Neural cell (in vitro differentiated cells): ENCODE data around the gene SMIM36. TPM values are rescaled to one million over a fixed set of nuclear protein-coding genes. Genes with fewer than 3 reads are reported as not detected.
"Not testable (repeated sequence)": the region's sequence is repeated elsewhere in the genome, so short reads cannot be mapped to it uniquely, and the experiment has no call there.

Source experiments
- H2AFZ ChIP-seq: fragments of 200-600, 300-800 bp; sonication (generic), shearing (Covaris generic); 2 replicates; pipeline ENCODE4 v1.6.0; 2014; ENCODE audit warnings: low read depth, mild to moderate bottlenecking, antibody characterized with exemption, low read length, moderate library complexity
- H3F3A ChIP-seq: fragments of 200-600 bp; shearing (Covaris generic); 2 replicates; pipeline ENCODE4 v1.6.1; 2016; ENCODE audit warnings: mild to moderate bottlenecking, moderate library complexity, mixed read lengths, antibody characterized with exemption, low read length; ENCODE audit not compliant: insufficient read depth, poor library complexity, severe bottlenecking
- H3K27ac ChIP-seq: fragments of 200-600, 300-800 bp; sonication (generic), shearing (Covaris generic); 2 replicates; pipeline ENCODE4 v1.5.1; 2014; ENCODE audit warnings: mild to moderate bottlenecking, low read length, moderate library complexity
- H3K27me3 ChIP-seq: fragments of 300-800, 200-600 bp; sonication (generic), shearing (Covaris generic); 2 replicates; pipeline ENCODE4 v1.6.0; 2014; ENCODE audit warnings: mild to moderate bottlenecking, low read depth, low read length, moderate library complexity; ENCODE audit not compliant: insufficient read depth
- H3K36me3 ChIP-seq: fragments of 300-800, 200-600 bp; sonication (generic), shearing (Covaris generic); 2 replicates; pipeline ENCODE4 v1.5.1; 2014; ENCODE audit warnings: mild to moderate bottlenecking, antibody characterized with exemption, low read length, moderate library complexity; ENCODE audit not compliant: insufficient read depth
- H3K4me2 ChIP-seq: fragments of 300-800, 200-600 bp; sonication (generic), shearing (Covaris generic); 2 replicates; pipeline ENCODE4 v1.6.0; 2014; ENCODE audit warnings: mild to moderate bottlenecking, low read length
- H3K4me3 ChIP-seq: fragments of 300-800, 200-600 bp; sonication (generic), shearing (Covaris generic); 2 replicates; pipeline ENCODE4 v1.5.1; 2014; ENCODE audit warnings: mild to moderate bottlenecking, low read length, moderate library complexity
- H3K79me2 ChIP-seq: fragments of 200-600 bp; shearing (Covaris generic); replicated peaks from 2 replicates; pipeline ENCODE4 v1.6.0; 2014; ENCODE audit warnings: mild to moderate bottlenecking, low read length, moderate library complexity; ENCODE audit not compliant: insufficient read depth
- H3K9ac ChIP-seq: fragments of 300-800, 200-600 bp; sonication (generic), shearing (Covaris generic); 2 replicates; pipeline ENCODE4 v1.6.1; 2016; ENCODE audit warnings: mild to moderate bottlenecking, low read length, mixed read lengths
- H3K9me2 ChIP-seq: fragments of 200-600 bp; shearing (Covaris generic); 2 replicates; pipeline ENCODE4 v1.6.1; 2016; ENCODE audit warnings: mild to moderate bottlenecking, low read length, mixed read lengths; ENCODE audit not compliant: insufficient read depth
- H3K9me3 ChIP-seq: fragments of 200-600, 300-800 bp; sonication (generic), shearing (Covaris generic); 2 replicates; pipeline ENCODE4 v1.6.1; 2016; ENCODE audit warnings: mild to moderate bottlenecking, mixed run types, low read length, moderate library complexity, mixed read lengths
- H4K20me1 ChIP-seq: fragments of 200-600 bp; shearing (Covaris generic); 2 replicates; pipeline ENCODE4 v1.6.1; 2016; ENCODE audit warnings: mild to moderate bottlenecking, mixed run types; ENCODE audit not compliant: insufficient read depth
- EP300 ChIP-seq: fragments of 450-650 bp; conservative IDR thresholded peaks from 2 replicates; pipeline ENCODE4 v1.6.1; 2014; ENCODE audit warnings: antibody characterized with exemption, mild to moderate bottlenecking, moderate library complexity; ENCODE audit not compliant: poor library complexity, severe bottlenecking
- EZH2 ChIP-seq: fragments of 200-600, 300-800 bp; shearing (Covaris generic), sonication (generic); IDR thresholded peaks from 2 replicates; pipeline ENCODE4 v1.6.1; 2014; ENCODE audit warnings: antibody characterized with exemption, low read length, borderline replicate concordance, mild to moderate bottlenecking; ENCODE audit not compliant: insufficient read depth, poor library complexity, severe bottlenecking
- MXI1 ChIP-seq: fragments of 450-650 bp; conservative IDR thresholded peaks from 2 replicates; pipeline ENCODE4 v1.6.1; 2014; ENCODE audit warnings: antibody characterized with exemption, mild to moderate bottlenecking; ENCODE audit not compliant: poor library complexity, severe bottlenecking
- POLR2AphosphoS5 ChIP-seq: IDR thresholded peaks from 2 replicates; pipeline ENCODE4 v1.6.1; 2012
- RAD21 ChIP-seq: fragments of 450-650 bp; conservative IDR thresholded peaks from 2 replicates; pipeline ENCODE4 v1.6.1; 2014; ENCODE audit warnings: antibody characterized with exemption, mild to moderate bottlenecking, moderate library complexity
- SMC3 ChIP-seq: fragments of 450-650 bp; conservative IDR thresholded peaks from 2 replicates; pipeline ENCODE4 v1.6.1; 2014; ENCODE audit warnings: antibody characterized with exemption, mild to moderate bottlenecking, moderate library complexity; ENCODE audit not compliant: poor library complexity
- TAF1 ChIP-seq: IDR thresholded peaks from 2 replicates; pipeline ENCODE4 v1.6.1; 2012; ENCODE audit warnings: low read depth
- polyA plus RNA-seq: library from polyadenylated mRNA; depleted of rRNA; stranded (reverse); fragments of >200 nt; gene quantifications from 2 replicates; pipeline ENCODE4 v1.2.3, GENCODE V29; 2014
- TF ChIP-seq, protein P1 (sequence below): fragments of 450-650 bp; IDR thresholded peaks from 2 replicates; pipeline ENCODE4 v1.5.1; 2014; ENCODE audit warnings: antibody characterized with exemption, mild to moderate bottlenecking, moderate library complexity; ENCODE audit not compliant: poor library complexity, severe bottlenecking
- TF ChIP-seq, protein P2 (sequence below): IDR thresholded peaks from 2 replicates; pipeline ENCODE4 v1.6.1; 2012; ENCODE audit warnings: borderline replicate concordance

The SMIM36 gene
- polyA plus RNA-seq, 1 donor from 2014 or later = not detected

DNA sequence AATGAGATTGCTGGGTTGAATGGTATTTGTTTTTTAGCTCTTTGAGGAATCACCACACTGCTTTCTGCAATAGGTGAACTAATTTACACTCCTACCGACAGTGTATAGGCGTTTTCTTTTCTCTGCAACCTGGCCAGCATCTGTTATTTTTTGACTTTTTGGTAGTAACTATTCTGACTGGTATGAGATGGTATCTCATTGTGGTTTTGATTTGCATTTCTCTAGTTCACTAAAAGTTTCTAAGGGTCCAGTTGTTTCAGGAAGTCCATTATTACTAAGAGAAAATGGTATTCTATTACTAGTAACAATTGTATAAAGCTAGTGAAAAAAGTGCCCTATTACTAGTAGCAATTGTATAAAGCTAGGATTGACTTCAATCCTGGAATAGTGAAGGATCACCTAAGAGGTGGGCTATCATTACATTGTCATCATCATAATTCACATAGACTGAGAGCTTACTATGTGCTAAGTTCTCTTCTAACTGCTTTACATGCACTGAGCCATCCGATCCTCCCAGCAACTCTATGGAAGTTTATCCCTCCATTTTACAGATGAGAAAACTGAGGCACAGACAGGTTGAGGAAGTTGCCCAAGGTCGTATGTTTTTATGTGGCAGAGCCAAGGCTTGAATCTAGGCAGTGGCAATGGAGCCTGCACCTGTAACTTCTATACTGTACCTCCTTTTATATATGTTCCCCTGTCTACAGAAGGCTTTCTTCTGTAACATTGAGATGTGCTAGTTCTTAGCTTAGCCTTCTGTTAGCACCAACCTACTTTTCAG is 13.4 kb upstream of the SMIM36 start:
- no peak for TF ChIP-seq MXI1
- TF ChIP-seq SMC3 = no peak
- TF ChIP-seq EP300 = no peak
- no peak for TF ChIP-seq RAD21
- TF ChIP-seq TAF1 = no peak
- TF ChIP-seq EZH2 = no peak
- TF ChIP-seq, protein P1, sequence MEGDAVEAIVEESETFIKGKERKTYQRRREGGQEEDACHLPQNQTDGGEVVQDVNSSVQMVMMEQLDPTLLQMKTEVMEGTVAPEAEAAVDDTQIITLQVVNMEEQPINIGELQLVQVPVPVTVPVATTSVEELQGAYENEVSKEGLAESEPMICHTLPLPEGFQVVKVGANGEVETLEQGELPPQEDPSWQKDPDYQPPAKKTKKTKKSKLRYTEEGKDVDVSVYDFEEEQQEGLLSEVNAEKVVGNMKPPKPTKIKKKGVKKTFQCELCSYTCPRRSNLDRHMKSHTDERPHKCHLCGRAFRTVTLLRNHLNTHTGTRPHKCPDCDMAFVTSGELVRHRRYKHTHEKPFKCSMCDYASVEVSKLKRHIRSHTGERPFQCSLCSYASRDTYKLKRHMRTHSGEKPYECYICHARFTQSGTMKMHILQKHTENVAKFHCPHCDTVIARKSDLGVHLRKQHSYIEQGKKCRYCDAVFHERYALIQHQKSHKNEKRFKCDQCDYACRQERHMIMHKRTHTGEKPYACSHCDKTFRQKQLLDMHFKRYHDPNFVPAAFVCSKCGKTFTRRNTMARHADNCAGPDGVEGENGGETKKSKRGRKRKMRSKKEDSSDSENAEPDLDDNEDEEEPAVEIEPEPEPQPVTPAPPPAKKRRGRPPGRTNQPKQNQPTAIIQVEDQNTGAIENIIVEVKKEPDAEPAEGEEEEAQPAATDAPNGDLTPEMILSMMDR = no peak
- no peak for TF ChIP-seq POLR2AphosphoS5
- TF ChIP-seq, protein P2, sequence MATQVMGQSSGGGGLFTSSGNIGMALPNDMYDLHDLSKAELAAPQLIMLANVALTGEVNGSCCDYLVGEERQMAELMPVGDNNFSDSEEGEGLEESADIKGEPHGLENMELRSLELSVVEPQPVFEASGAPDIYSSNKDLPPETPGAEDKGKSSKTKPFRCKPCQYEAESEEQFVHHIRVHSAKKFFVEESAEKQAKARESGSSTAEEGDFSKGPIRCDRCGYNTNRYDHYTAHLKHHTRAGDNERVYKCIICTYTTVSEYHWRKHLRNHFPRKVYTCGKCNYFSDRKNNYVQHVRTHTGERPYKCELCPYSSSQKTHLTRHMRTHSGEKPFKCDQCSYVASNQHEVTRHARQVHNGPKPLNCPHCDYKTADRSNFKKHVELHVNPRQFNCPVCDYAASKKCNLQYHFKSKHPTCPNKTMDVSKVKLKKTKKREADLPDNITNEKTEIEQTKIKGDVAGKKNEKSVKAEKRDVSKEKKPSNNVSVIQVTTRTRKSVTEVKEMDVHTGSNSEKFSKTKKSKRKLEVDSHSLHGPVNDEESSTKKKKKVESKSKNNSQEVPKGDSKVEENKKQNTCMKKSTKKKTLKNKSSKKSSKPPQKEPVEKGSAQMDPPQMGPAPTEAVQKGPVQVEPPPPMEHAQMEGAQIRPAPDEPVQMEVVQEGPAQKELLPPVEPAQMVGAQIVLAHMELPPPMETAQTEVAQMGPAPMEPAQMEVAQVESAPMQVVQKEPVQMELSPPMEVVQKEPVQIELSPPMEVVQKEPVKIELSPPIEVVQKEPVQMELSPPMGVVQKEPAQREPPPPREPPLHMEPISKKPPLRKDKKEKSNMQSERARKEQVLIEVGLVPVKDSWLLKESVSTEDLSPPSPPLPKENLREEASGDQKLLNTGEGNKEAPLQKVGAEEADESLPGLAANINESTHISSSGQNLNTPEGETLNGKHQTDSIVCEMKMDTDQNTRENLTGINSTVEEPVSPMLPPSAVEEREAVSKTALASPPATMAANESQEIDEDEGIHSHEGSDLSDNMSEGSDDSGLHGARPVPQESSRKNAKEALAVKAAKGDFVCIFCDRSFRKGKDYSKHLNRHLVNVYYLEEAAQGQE = no peak
- H2AFZ ChIP-seq = no peak overlapping the region
- no peaks in the 10 kb centered on the region for H4K20me1 ChIP-seq
- no peaks in the 10 kb centered on the region for H3K9me3 ChIP-seq
- H3K4me3 ChIP-seq = no peak overlapping the region
- H3K27me3 ChIP-seq = no peaks in the 10 kb centered on the region
- no peaks in the 10 kb centered on the region for H3K9me2 ChIP-seq
- H3K79me2 ChIP-seq = no peaks in the 10 kb centered on the region
- H3F3A ChIP-seq = no peaks in the 10 kb centered on the region
- no peak overlapping the region for H3K27ac ChIP-seq
- H3K4me2 ChIP-seq = no peak overlapping the region
- H3K36me3 ChIP-seq = no peaks in the 10 kb centered on the region
- no peak overlapping the region for H3K9ac ChIP-seq

DNA sequence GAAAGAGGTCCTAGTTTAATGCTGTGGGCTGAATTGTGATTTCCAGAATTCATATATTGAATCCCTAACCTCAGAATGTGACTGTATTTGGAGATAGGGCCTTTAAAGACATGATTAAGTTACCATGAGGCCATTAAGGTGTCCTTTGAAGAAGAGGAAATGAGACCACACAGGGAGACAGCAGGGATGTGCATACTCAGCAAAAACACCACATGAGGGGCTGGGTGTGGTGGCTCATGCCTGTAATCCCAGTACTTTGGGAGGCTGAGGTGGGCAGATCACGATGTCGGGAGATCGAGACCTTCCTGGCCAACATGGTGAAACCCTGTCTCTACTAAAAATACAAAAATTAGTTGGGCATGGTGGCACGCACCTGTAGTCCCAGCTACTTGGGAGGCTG is 11.8 kb upstream of the SMIM36 start:
- H3K27me3 ChIP-seq, H3K4me3 ChIP-seq, H3K36me3 ChIP-seq, H4K20me1 ChIP-seq, H3K9me2 ChIP-seq, H2AFZ ChIP-seq, H3K27ac ChIP-seq, H3K79me2 ChIP-seq, H3F3A ChIP-seq, H3K9ac ChIP-seq, H3K9me3 ChIP-seq, H3K4me2 ChIP-seq: not testable (repeated sequence)

DNA sequence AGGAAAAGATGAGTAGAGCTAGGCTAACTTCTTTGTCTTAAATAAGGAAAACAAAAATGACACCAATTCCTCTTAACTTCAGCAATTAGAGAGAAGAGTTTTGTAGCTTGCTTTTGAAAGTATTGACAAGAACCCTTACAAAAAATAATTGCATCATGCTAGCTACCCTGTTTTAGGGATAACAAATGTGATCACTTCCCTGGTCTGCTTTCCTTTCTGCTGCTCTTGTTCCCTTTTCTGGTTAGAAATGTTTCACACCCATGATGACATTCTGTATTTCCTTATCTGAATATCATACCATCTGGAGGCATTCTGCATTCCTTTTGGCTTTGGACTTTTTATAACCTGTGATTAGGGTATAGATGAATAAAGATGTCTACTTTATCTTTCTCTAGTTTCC is 9.9 kb upstream of the SMIM36 start:
- H3K27ac ChIP-seq = no peak overlapping the region
- no peak overlapping the region for H3K4me3 ChIP-seq
- H3K4me2 ChIP-seq = no peak overlapping the region
- H3K9me2 ChIP-seq = no peaks in the 10 kb centered on the region
- H3K9ac ChIP-seq = no peak overlapping the region
- no peak overlapping the region for H2AFZ ChIP-seq
- H3K27me3 ChIP-seq = no peaks in the 10 kb centered on the region
- no peaks in the 10 kb centered on the region for H3K9me3 ChIP-seq
- no peaks in the 10 kb centered on the region for H4K20me1 ChIP-seq
- no peak for TF ChIP-seq EP300
- TF ChIP-seq, protein P1 = no peak
- no peak for TF ChIP-seq RAD21
- no peak for TF ChIP-seq SMC3
- TF ChIP-seq EZH2 = no peak
- TF ChIP-seq TAF1 = no peak
- TF ChIP-seq POLR2AphosphoS5 = no peak
- no peak for TF ChIP-seq MXI1
- TF ChIP-seq, protein P2 = no peak
- H3K79me2 ChIP-seq = no peaks in the 10 kb centered on the region
- no peaks in the 10 kb centered on the region for H3K36me3 ChIP-seq
- H3F3A ChIP-seq = no peaks in the 10 kb centered on the region
